Mammary epithelial cell (primary cell): ENCODE measurements around the gene HDAC4.

Source experiments
- EZH2 ChIP-seq: IDR thresholded peaks from 2 replicates; pipeline ENCODE4 v1.6.1; 2012; ENCODE audit warnings: low read length, inconsistent platforms, borderline replicate concordance
- TF ChIP-seq, protein P1 (sequence below), 2 donors: IDR thresholded peaks in 1 of 2; conservative IDR thresholded peaks in 1 of 2; 2 replicates each; pipeline ENCODE4 v1.5.1; 2011 to 2012; ENCODE audit warnings: inconsistent platforms in 2 of 2, low read length in 2 of 2, mild to moderate bottlenecking in 2 of 2, control low read depth in 1 of 2, low read depth in 1 of 2; ENCODE audit not compliant: insufficient read depth in 1 of 2; ENCODE audit errors: extremely low read depth in 1 of 2

DNA sequence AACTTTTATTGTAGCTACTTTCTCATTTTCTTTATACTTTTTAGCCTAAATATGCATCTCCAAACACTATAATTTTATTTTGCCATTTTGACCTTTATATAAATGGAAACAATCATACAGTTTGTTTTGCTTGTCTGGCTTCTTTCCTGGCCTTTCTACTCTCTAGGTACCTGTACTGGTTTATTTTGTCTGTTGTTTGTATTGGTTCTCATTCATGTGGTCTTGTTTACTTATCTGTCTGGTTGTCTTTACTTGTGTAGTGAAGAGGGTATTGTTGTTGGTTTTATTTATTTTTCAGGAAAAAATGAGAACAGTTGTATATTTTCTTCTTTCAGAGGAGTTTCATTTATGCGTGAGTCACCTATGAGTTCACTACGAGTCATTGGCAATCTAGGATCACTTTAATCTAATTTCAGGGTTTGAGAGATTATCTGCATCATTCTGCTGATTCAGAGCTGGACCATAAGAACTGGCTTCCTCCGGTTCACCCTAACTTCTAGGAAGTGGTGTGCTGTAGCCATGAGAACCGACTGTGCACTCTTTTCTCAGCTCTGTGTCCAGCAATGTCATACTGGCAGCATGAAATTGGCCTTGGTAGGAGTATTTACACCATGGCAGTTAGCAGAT lies 33.1 kb upstream of the HDAC4 start:
- TF ChIP-seq, protein P1, sequence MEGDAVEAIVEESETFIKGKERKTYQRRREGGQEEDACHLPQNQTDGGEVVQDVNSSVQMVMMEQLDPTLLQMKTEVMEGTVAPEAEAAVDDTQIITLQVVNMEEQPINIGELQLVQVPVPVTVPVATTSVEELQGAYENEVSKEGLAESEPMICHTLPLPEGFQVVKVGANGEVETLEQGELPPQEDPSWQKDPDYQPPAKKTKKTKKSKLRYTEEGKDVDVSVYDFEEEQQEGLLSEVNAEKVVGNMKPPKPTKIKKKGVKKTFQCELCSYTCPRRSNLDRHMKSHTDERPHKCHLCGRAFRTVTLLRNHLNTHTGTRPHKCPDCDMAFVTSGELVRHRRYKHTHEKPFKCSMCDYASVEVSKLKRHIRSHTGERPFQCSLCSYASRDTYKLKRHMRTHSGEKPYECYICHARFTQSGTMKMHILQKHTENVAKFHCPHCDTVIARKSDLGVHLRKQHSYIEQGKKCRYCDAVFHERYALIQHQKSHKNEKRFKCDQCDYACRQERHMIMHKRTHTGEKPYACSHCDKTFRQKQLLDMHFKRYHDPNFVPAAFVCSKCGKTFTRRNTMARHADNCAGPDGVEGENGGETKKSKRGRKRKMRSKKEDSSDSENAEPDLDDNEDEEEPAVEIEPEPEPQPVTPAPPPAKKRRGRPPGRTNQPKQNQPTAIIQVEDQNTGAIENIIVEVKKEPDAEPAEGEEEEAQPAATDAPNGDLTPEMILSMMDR (conservative IDR thresholded peaks at IDR 0.05 in 1 of 2, IDR thresholded peaks at IDR 0.05 in 1 of 2; ENCODE audit: extremely low read depth in 1 of 2, insufficient read depth in 1 of 2, low read depth in 1 of 2, low read length in 2 of 2) = no peak
- no peak for TF ChIP-seq EZH2
